HG02943 (cell line): ENCODE measurements around the gene LIN7C.
"Not testable (repeated sequence)": the region's sequence is repeated elsewhere in the genome, so short reads cannot be mapped to it uniquely, and the experiment has no call there.

Experiments
- ATAC-seq: cut with Tn5 transposase; IDR thresholded peaks from one replicate; pipeline ENCODE4 v1.9.1; 2021; ENCODE audit warnings: mild to moderate bottlenecking, low read depth, moderate library complexity; ENCODE audit not compliant: unreplicated experiment

LIN7C gene

GRCh38 chr11:27452147-27452546 lies 54.4 kb downstream of the LIN7C start:
- no peak for ATAC-seq

DNA sequence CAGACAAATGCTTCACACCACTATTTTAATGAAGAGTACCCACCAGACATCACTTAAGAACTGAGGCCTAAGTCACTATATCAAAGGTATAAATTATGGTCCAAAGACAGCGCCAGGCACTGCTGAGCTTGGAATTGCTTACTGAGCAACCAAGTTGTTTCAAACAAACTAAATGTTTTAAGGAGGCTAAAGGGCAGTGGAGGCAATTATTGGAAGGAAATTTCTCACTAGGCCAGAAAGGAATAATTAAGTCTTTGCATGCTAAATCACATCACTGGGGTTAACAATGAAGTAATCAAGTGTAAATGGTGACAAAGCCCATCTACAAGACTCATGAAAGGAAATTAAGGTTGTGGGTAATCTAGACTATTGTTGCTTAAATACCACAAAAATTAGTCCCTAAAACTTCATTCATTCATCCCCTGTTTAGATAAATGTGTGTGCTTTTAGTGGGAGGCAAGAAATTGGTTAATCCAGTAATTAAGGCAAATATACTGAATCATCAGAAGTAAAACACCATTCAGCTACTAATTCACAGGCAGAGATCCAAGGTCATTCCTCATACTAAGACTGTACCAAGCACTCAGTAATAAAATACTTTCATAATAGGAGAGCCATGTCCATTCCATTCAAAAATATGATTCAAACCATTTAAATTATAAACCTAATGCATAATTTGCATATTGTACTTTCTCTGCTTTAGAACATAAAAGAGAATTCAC lies 55.2 kb downstream of the LIN7C start:
- no peak for ATAC-seq

DNA sequence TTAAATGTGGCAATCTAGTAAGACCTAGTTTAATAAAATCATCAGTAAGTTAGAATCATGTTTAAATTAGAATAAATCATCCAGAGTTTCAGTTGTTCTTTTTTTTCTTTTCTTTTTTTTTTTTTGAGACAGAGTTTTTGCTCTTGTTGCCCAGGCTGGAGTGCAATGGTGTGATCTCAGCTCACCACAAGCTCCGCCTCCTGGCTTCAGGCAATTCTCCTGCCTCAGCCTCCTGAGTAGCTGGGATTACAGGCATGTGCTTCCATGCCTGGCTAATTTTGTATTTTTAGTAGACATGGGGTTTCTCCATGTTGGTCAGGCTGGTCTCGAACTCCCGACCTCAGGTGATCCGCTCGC lies 58.4 kb downstream of the LIN7C start:
- not testable (repeated sequence) for ATAC-seq

- no peak for ATAC-seq
These were observed 59.0 kb downstream of the LIN7C start for GRCh38 chr11:27447288-27448183.

GRCh38 chr11:27445625-27446024 lies 60.9 kb downstream of the LIN7C start:
- ATAC-seq, result no peak

GRCh38 chr11:27444801-27445215 lies 61.8 kb downstream of the LIN7C start:
- no peak for ATAC-seq
